Measurements from ENCODE around the gene POLR3A.
"Not testable (repeated sequence)": the region's sequence is repeated elsewhere in the genome, so short reads cannot be mapped to it uniquely, and the experiment has no call there.

The POLR3A gene

GRCh38 chr10:78007172-78007571 lies 22.1 kb downstream of the POLR3A start:
- TF ChIP-seq, protein P1, sequence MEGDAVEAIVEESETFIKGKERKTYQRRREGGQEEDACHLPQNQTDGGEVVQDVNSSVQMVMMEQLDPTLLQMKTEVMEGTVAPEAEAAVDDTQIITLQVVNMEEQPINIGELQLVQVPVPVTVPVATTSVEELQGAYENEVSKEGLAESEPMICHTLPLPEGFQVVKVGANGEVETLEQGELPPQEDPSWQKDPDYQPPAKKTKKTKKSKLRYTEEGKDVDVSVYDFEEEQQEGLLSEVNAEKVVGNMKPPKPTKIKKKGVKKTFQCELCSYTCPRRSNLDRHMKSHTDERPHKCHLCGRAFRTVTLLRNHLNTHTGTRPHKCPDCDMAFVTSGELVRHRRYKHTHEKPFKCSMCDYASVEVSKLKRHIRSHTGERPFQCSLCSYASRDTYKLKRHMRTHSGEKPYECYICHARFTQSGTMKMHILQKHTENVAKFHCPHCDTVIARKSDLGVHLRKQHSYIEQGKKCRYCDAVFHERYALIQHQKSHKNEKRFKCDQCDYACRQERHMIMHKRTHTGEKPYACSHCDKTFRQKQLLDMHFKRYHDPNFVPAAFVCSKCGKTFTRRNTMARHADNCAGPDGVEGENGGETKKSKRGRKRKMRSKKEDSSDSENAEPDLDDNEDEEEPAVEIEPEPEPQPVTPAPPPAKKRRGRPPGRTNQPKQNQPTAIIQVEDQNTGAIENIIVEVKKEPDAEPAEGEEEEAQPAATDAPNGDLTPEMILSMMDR (IDR thresholded peaks at IDR 0.05; ENCODE audit: low read depth, low read length): no peak
- H3K4me3 ChIP-seq (ENCODE audit: low read depth, low read length): no peak overlapping the region

DNA sequence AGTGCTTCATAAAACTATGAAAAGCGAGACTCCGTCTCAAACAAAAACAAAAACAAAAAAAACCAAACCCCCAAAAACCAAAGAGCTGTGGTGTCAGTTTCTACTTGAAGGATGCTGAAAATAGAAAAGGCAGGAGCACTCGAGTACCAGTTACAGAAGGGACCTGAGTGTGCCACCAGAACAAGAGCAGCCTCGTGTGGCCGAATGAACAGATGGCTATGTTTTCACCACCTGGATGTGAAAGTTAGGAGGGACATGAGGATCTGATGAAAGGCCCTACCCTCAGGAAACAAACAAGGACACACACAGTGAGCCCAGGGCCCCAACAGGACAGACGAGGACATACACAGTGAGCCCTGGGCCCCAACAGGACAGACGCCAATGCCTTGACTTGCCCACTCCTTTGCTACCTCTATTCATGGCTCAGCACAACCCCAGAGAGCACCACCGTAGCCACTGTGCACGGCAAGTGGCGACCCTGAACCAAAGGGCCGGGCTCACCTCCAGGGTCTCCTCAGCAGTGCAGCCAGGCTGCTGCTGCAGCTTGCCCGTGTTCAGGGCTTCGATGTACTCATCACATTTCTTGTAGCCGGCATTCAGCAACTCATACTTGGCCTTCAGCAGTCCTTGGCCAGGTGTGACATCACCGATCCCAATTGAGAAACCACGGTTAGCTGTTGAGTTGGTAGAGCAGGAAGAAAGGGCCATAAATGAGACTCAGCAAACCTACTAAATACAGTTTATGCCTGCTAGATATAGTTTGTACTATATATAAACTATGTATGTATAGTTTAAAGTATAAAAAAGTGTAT lies 24.9 kb downstream of the POLR3A start:
- TF ChIP-seq, protein P1 (IDR thresholded peaks at IDR 0.05; ENCODE audit: low read depth, low read length): no peak
- H3K4me3 ChIP-seq (ENCODE audit: low read depth, low read length): no peak overlapping the region

DNA sequence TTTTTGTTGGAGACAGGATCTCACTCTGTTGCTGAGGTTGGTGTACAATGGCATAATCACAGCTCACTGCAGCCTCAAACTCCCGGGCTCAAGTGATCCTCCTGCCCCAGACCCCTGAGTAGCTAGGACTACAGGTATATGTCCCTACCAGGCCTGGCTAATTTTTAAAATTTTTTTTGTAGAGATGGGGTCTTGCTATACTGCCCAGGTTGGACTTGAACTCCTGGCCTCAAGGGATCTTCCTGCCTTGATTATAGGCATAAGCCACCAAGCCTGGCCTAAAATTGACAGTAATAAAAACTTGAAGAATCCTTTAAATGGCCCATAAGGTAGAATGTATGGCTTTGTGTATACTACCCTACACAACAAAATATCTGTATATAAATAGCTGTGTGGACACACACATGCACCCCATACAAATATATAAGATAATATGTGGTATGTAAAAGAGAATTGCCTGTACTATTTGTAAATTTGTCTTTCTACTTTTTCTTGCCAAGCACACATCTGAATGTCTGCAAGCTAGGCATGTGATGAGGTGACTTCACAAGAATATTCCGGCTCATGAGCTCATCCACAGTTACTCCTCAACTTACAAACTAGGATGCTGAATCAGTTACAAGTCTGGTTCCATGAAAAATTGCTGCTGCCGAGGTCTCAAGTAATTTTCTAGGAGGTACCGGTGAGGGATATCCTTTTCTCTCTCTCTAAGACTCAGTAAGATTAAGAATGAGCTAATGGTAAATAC lies 26.6 kb downstream of the POLR3A start:
- TF ChIP-seq, protein P1 (IDR thresholded peaks at IDR 0.05; ENCODE audit: low read depth, low read length): no peak
- no peak overlapping the region for H3K4me3 ChIP-seq (ENCODE audit: low read depth, low read length)

DNA sequence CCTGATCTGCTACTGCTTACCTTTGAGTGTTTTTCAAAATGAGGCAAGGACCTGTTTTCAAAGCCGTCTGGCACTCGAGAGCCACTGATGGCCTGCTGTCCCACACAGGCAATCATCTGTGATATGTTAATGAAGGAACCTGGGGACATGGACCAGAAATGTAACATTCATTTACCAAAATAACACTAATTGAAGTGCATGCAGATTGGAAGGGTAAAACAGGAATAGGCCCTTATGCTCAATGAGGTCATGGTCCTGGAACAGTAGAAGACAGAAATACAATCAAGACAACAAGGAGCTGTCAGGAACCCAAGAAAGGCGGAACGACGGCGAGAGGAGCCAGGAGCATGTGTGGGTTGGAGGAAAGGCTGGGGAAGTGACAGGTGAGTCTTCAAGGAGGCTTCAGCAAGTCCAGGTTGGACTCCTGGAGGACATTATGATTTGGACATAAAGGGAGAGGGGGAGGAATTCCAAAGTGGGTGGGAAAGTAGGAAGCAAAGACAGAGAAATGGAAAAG lies 28.3 kb downstream of the POLR3A start:
- TF ChIP-seq, protein P1 (IDR thresholded peaks at IDR 0.05; ENCODE audit: low read depth, low read length): no peak

GRCh38 chr10:78000206-78000605 lies 29.1 kb downstream of the POLR3A start:
- H3K4me3 ChIP-seq (ENCODE audit: low read depth, low read length): no peak overlapping the region
- TF ChIP-seq, protein P1 (IDR thresholded peaks at IDR 0.05; ENCODE audit: low read depth, low read length): no peak

More for the DNA sequence above, 28.3 kb downstream of the POLR3A start:
- no peak overlapping the region for H3K4me3 ChIP-seq (ENCODE audit: low read depth, low read length)

- H3K4me3 ChIP-seq (ENCODE audit: low read depth, low read length): not testable (repeated sequence)
Measured at GRCh38 chr10:77998780-77999179, 30.5 kb downstream of the POLR3A start.

DNA sequence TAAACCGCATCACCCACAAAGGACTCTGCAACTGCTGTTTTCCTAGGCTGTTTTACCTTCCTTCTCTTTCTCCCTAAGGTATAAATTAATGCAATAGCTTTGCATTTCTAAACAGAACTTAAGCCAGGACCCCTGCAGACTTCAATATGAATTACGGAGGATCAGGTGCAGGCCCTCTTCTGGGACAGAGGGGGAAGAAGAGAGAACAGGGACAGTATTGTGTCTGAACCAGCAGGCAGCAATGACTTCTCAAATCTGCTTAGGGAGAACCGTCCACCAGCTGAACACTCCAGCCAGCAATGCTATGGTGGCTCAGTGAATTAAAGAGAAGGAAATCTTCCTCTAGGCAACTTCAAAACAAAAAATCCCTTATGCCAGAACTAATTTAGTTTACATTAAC lies 35.7 kb downstream of the POLR3A start:
- TF ChIP-seq, protein P1 (IDR thresholded peaks at IDR 0.05; ENCODE audit: low read depth, low read length): no peak

More for the DNA sequence above, 35.7 kb downstream of the POLR3A start:
- H3K4me3 ChIP-seq (ENCODE audit: low read depth, low read length): no peak overlapping the region

All from WI38 (cell line).